WERI-Rb-1 (cell line): ENCODE results near the gene FCRL2.
A peak's percentile ranks its signal among the peaks of the same experiment; 100 is the strongest.
"Not testable (repeated sequence)": the region's sequence is repeated elsewhere in the genome, so short reads cannot be mapped to it uniquely, and the experiment has no call there.

Experiments
- DNase-seq: peaks from one replicate; pipeline ENCODE4 v3.0.0-alpha.2; 2020
- H3K27ac ChIP-seq: fragments of 250-450 bp; sonication (Bioruptor Pico); 2 replicates; pipeline ENCODE4 v1.5.1; 2020; ENCODE audit warnings: mild to moderate bottlenecking, moderate library complexity
- H3K27me3 ChIP-seq: fragments of 250-450 bp; sonication (Bioruptor Pico); 2 replicates; pipeline ENCODE4 v1.5.1; 2021; ENCODE audit warnings: mild to moderate bottlenecking, low read depth, moderate library complexity; ENCODE audit not compliant: insufficient read depth, severe bottlenecking
- H3K36me3 ChIP-seq: fragments of 250-450 bp; sonication (Bioruptor Pico); 2 replicates; pipeline ENCODE4 v1.5.1; 2020; ENCODE audit warnings: mild to moderate bottlenecking, moderate library complexity
- H3K4me3 ChIP-seq: 2 replicates; pipeline ENCODE4 v1.5.1; 2011; ENCODE audit warnings: low read depth, mild to moderate bottlenecking, control low read depth, low read length
- H3K9me3 ChIP-seq: fragments of 250-450 bp; sonication (Bioruptor Pico); 2 replicates; pipeline ENCODE4 v1.5.1; 2021; ENCODE audit warnings: mild to moderate bottlenecking, moderate library complexity; ENCODE audit not compliant: severe bottlenecking
- TF ChIP-seq, protein P1 (sequence below): IDR thresholded peaks from 2 replicates; pipeline ENCODE4 v1.5.1; 2011; ENCODE audit warnings: low read depth, mild to moderate bottlenecking, control low read depth, inconsistent platforms, low read length

Gene FCRL2

DNA sequence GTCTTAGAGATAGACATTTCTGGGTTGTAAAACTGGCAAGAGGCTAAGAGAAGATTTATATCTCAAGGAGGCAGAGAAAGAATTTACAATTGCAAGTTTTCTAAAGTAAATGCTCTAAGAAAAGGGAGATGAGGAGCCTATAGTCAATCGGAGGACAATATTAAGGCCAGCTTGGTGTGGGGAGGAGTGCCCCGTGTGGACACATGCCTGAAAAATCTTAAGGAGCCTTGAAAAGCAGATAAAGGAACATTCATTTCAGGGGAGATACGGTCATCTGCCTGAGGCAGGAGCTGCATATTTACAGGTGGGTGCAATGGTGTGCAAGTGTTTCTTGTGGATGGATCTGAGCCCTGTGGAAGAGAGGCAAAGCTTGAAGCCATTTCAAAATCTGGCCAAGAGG, 25.6 kb downstream of the FCRL2 start:
- no peak overlapping the region for H3K27ac ChIP-seq
- peaks cover 3% of the 10 kb centered on the region for H3K27me3 ChIP-seq
- H3K9me3 ChIP-seq: no peaks in the 10 kb centered on the region
- H3K4me3 ChIP-seq: no peak overlapping the region
- no peak for DNase-seq
- TF ChIP-seq, protein P1, sequence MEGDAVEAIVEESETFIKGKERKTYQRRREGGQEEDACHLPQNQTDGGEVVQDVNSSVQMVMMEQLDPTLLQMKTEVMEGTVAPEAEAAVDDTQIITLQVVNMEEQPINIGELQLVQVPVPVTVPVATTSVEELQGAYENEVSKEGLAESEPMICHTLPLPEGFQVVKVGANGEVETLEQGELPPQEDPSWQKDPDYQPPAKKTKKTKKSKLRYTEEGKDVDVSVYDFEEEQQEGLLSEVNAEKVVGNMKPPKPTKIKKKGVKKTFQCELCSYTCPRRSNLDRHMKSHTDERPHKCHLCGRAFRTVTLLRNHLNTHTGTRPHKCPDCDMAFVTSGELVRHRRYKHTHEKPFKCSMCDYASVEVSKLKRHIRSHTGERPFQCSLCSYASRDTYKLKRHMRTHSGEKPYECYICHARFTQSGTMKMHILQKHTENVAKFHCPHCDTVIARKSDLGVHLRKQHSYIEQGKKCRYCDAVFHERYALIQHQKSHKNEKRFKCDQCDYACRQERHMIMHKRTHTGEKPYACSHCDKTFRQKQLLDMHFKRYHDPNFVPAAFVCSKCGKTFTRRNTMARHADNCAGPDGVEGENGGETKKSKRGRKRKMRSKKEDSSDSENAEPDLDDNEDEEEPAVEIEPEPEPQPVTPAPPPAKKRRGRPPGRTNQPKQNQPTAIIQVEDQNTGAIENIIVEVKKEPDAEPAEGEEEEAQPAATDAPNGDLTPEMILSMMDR: peak; percentile 37; the same call in 1 of the 2 replicates
- no peaks in the 10 kb centered on the region for H3K36me3 ChIP-seq

- H3K36me3 ChIP-seq: no peaks in the 10 kb centered on the region
- H3K27me3 ChIP-seq: peaks cover 3% of the 10 kb centered on the region
- TF ChIP-seq, protein P1: no peak
- DNase-seq: no peak
- H3K27ac ChIP-seq: no peak overlapping the region
- H3K9me3 ChIP-seq: no peaks in the 10 kb centered on the region
- H3K4me3 ChIP-seq: no peak overlapping the region
Observed at GRCh38 chr1:157748262-157748817, 28.6 kb downstream of the FCRL2 start.

DNA sequence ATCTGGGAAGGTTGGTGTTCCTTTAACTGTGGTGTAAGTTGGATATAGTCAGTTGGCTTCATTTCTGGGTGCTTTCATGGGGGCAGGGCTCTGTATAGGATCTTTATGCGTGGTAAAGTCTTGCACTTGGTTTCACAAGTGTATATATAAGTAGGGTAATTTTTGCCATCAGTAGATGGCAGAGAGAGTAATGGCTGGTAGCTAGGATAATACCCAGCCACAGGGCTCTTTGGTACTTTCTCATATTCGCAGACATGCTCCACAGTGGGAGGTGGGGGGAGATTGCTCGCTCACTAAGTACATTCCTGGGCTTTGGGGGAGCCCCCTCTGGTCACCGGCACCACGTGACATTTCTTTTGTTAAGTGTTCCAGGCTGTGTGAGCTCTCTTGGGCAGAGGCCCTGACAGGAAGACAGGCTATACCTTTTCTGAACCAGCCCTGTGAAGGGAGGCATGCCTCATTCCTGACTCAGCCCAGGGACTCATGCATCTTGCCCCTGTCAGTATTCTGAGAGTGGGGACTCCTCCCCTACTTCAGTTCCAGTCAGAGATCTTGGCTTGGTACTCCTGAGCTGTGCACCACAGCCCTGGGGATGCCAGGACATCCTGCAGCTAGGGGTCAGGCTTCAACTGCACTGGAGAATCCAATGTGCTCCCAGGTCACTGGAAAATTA, 37.6 kb downstream of the FCRL2 start:
- H3K4me3 ChIP-seq: no peak overlapping the region
- H3K9me3 ChIP-seq: no peaks in the 10 kb centered on the region
- H3K36me3 ChIP-seq: no peaks in the 10 kb centered on the region
- no peaks in the 10 kb centered on the region for H3K27me3 ChIP-seq
- TF ChIP-seq, protein P1: no peak
- H3K27ac ChIP-seq: no peak overlapping the region
- DNase-seq: no peak

DNA sequence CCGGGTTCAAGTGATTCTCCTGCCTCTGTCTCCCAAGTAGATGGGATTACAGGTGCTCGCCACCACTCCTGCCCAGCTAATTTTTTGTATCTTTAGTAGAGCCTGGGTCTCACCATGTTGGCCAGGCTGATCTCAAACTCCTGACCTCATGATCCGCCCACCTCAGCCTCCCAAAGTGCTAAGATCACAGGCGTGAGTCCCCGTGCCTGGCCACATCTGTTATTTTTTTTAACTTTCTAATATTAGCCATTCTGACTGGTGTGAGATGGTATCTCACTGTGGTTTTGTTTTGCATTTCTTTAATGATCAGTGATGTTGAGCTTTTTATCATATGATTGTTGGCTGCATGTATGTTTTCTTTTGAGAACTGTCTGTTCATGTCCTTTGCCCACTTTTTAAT, 40.9 kb downstream of the FCRL2 start:
- H3K27me3 ChIP-seq, H3K36me3 ChIP-seq, DNase-seq, H3K27ac ChIP-seq, H3K4me3 ChIP-seq, H3K9me3 ChIP-seq: not testable (repeated sequence)

- Histone ChIP-seq H3K27ac (no peak overlapping the region), H3K36me3 (no peaks in the 10 kb centered on the region), H3K4me3 (no peak overlapping the region), H3K27me3 (no peaks in the 10 kb centered on the region), H3K9me3 (no peaks in the 10 kb centered on the region)
- TF ChIP-seq, protein P1: no peak
- DNase-seq: no peak
Observed at GRCh38 chr1:157734321-157734720, 42.6 kb downstream of the FCRL2 start.

DNA sequence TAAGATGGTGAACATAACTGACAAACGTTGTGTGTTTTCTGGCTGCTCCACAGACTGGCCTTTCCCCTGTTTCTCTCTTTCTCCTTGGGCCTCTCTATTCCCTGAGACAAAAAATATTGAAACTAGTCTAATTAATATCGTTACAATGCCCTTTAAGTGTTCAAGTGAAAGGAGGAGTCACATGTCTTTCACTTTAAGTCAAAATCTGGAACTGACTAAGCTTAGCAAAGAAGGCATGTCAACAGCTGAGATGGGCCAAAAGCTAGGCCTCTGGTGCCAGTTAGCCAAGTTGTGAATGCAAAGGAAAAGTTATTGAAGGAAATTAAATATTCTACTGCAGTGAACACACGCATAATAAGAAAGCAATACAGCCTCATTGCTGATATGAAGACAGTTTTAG, 44.2 kb downstream of the FCRL2 start:
- Histone ChIP-seq H3K4me3 (no peak overlapping the region), H3K27ac (no peak overlapping the region)

More for the DNA sequence above, 44.2 kb downstream of the FCRL2 start:
- no peaks in the 10 kb centered on the region for H3K27me3 ChIP-seq
- TF ChIP-seq, protein P1: no peak
- no peak for DNase-seq
- H3K9me3 ChIP-seq: peaks cover 3% of the 10 kb centered on the region
- no peaks in the 10 kb centered on the region for H3K36me3 ChIP-seq
